ENCODE data around the gene PUS3. TPM values are rescaled to one million over a fixed set of nuclear protein-coding genes. Genes with fewer than 3 reads are reported as not detected.

Gene PUS3
- total RNA-seq, 4 donors from 2014 or later: 0.60 to 8.7 (median 4.1) TPM

- intact Hi-C loops (cut with DNase I; ENCODE audit: low total_unique reads) (no loop called here), in situ Hi-C loops (cut with MboI; ENCODE audit: low pct_ligation_motif_present in 1 of 4, low pct_unique_long_range_greater_than_20kb in 1 of 4, low sequenced_read_pairs in 3 of 4) (no loop called here)
- Histone ChIP-seq H3K27me3 (no peaks in the 10 kb centered on the region), H3K27ac (no peak overlapping the region), H3K9me3 (no peaks in the 10 kb centered on the region), H3K4me3 (no peak overlapping the region), H3K4me1 (no peaks in the 10 kb centered on the region), H3K36me3 (no peaks in the 10 kb centered on the region)
- 64 to 85% methylated on average over 4 to 12 of the region's 12 CpGs for WGBS, 2 donors (ENCODE audit: low coverage in 1 of 2)
- TF ChIP-seq, protein P1, sequence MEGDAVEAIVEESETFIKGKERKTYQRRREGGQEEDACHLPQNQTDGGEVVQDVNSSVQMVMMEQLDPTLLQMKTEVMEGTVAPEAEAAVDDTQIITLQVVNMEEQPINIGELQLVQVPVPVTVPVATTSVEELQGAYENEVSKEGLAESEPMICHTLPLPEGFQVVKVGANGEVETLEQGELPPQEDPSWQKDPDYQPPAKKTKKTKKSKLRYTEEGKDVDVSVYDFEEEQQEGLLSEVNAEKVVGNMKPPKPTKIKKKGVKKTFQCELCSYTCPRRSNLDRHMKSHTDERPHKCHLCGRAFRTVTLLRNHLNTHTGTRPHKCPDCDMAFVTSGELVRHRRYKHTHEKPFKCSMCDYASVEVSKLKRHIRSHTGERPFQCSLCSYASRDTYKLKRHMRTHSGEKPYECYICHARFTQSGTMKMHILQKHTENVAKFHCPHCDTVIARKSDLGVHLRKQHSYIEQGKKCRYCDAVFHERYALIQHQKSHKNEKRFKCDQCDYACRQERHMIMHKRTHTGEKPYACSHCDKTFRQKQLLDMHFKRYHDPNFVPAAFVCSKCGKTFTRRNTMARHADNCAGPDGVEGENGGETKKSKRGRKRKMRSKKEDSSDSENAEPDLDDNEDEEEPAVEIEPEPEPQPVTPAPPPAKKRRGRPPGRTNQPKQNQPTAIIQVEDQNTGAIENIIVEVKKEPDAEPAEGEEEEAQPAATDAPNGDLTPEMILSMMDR (IDR thresholded peaks at IDR 0.05): no peak
- no peak for TF ChIP-seq POLR2A (IDR thresholded peaks at IDR 0.05)
- no peak for DNase-seq
These were observed 30.2 kb upstream of the PUS3 start for GRCh38 chr11:125933030-125933813.

GRCh38 chr11:125932301-125932700 is 29.3 kb upstream of the PUS3 start:
- no peak overlapping the region for H3K27ac ChIP-seq
- no peak for DNase-seq
- peaks cover 4% of the 10 kb centered on the region for H3K27me3 ChIP-seq
- H3K9me3 ChIP-seq: no peaks in the 10 kb centered on the region
- TF ChIP-seq POLR2AphosphoS5 (IDR thresholded peaks at IDR 0.05) (no peak), POLR2A (IDR thresholded peaks at IDR 0.05) (no peak), EP300 (IDR thresholded peaks at IDR 0.05; ENCODE audit: low read depth) (no peak)
- TF ChIP-seq, protein P1 (IDR thresholded peaks at IDR 0.05): no peak
- H3K36me3 ChIP-seq: no peaks in the 10 kb centered on the region
- WGBS, 2 donors (ENCODE audit: low coverage in 1 of 2): 79% methylated on average over 9 of the region's 9 CpGs; no CpG with 5 or more reads in 1 of the 2 donors
- H3K4me1 ChIP-seq: no peaks in the 10 kb centered on the region
- H3K4me3 ChIP-seq: no peak overlapping the region
- in situ Hi-C loops (cut with MboI; ENCODE audit: low pct_ligation_motif_present in 1 of 4, low pct_unique_long_range_greater_than_20kb in 1 of 4, low sequenced_read_pairs in 3 of 4) (no loop called here), intact Hi-C loops (cut with DNase I; ENCODE audit: low total_unique reads) (no loop called here)

DNA sequence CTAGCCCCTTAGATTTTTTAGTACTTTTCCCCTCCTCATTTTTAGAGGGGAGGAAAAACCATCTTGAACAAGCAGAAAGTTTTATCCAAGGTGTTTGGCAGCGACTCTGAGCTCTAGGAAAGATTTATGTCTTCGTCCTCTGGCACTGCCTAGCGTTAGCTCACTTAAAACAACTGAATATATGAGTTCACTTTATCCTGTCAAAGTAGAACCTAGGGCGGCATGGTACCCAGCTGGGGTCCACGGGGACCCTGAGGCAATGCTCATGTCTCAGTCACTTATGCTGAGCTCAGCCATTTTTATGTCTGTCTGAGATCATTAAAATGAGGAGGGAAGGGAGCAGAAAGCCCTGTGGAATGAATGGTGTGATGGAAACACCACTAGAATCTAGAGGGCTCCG is 28.7 kb upstream of the PUS3 start:
- Histone ChIP-seq H3K9me3 (no peaks in the 10 kb centered on the region), H3K27ac (no peak overlapping the region), H3K36me3 (no peaks in the 10 kb centered on the region), H3K4me1 (no peaks in the 10 kb centered on the region), H3K4me3 (no peak overlapping the region), H3K27me3 (peaks cover 10% of the 10 kb centered on the region)
- intact Hi-C loops (cut with DNase I; ENCODE audit: low total_unique reads) (no loop called here), in situ Hi-C loops (cut with MboI; ENCODE audit: low pct_ligation_motif_present in 1 of 4, low pct_unique_long_range_greater_than_20kb in 1 of 4, low sequenced_read_pairs in 3 of 4) (no loop called here)
- no peak for DNase-seq
- WGBS, 2 donors (ENCODE audit: low coverage in 1 of 2): 48 to 57% methylated on average over 4 to 6 of the region's 6 CpGs
- TF ChIP-seq, protein P1 (IDR thresholded peaks at IDR 0.05): no peak
- TF ChIP-seq POLR2A (IDR thresholded peaks at IDR 0.05) (no peak), POLR2AphosphoS5 (IDR thresholded peaks at IDR 0.05) (no peak), EP300 (IDR thresholded peaks at IDR 0.05; ENCODE audit: low read depth) (no peak)

DNA sequence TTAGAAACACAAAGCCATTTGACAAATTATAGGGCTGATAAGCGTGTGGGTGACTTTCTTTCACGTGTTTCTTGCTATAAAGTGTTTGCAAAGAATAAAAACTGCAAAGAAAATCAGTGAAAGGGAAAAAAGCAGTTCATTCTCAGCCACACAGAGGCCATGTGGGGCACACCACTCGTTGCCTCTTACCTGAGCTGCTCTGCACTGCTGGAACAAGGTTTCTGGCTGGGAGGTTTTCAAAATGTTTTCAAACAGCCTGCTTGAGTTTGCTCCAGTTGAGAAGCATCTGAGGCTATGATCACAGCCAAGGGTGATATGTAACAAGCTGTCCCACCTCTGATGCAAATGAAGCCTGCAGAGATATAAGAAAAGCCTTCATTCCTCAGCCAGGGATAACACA is 28.1 kb upstream of the PUS3 start:
- Histone ChIP-seq H3K36me3 (no peaks in the 10 kb centered on the region), H3K4me1 (no peaks in the 10 kb centered on the region), H3K27me3 (peaks cover 10% of the 10 kb centered on the region), H3K4me3 (no peak overlapping the region), H3K27ac (no peak overlapping the region), H3K9me3 (no peaks in the 10 kb centered on the region)
- intact Hi-C loops (cut with DNase I; ENCODE audit: low total_unique reads) (no loop called here), in situ Hi-C loops (cut with MboI; ENCODE audit: low pct_ligation_motif_present in 1 of 4, low pct_unique_long_range_greater_than_20kb in 1 of 4, low sequenced_read_pairs in 3 of 4) (no loop called here)
- no peak for DNase-seq
- TF ChIP-seq POLR2AphosphoS5 (IDR thresholded peaks at IDR 0.05) (no peak), EP300 (IDR thresholded peaks at IDR 0.05; ENCODE audit: low read depth) (no peak), POLR2A (IDR thresholded peaks at IDR 0.05) (no peak)
- TF ChIP-seq, protein P1 (IDR thresholded peaks at IDR 0.05): no peak
- WGBS, 2 donors (ENCODE audit: low coverage in 1 of 2): 65 to 71% methylated on average over 3 of the region's 3 CpGs

All from transverse colon (tissue), 4 donors.